GM03348 (cell line): ENCODE results near the gene ZNF644.
A peak's percentile ranks its signal among the peaks of the same experiment; 100 is the strongest.
"Not testable (repeated sequence)": the region's sequence is repeated elsewhere in the genome, so short reads cannot be mapped to it uniquely, and the experiment has no call there.

Experiments
- DNase-seq: peaks from one replicate; pipeline ENCODE4 v3.0.0; 2012; ENCODE audit warnings: low spot score

ZNF644 gene

GRCh38 chr1:91021686-91022517, at the start of gene ZNF644:
Gene ZNF644, minus strand, starts transcription at chr1:91022035. Its CDS starts 39,682 bp downstream, at chr1:90982353.
- peak; percentile 98 for DNase-seq

GRCh38 chr1:91070298-91070697, 48.5 kb upstream of the ZNF644 start:
- DNase-seq, result no peak

- DNase-seq, result no peak
Observed at GRCh38 chr1:91066538-91066937, 44.7 kb upstream of the ZNF644 start.

DNA sequence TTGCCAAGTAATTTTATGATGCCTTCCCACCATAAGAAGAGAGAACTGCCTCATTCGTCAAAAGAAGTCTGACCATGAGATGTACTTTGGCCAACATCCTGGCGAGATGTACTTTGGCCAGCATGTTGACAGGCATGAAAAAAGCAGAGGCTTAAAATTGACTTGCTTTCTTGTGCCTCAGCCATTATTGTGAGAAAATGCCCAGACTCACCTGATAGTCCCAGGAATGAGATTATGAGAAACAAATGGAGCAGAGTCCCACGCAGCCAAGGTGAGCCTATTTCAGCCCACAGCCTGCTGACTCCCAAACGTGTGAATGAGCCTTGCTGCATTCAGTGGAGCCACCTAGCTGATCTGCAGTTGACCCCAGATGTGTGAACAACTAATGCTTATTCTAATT, 43.5 kb upstream of the ZNF644 start:
- no peak for DNase-seq

DNA sequence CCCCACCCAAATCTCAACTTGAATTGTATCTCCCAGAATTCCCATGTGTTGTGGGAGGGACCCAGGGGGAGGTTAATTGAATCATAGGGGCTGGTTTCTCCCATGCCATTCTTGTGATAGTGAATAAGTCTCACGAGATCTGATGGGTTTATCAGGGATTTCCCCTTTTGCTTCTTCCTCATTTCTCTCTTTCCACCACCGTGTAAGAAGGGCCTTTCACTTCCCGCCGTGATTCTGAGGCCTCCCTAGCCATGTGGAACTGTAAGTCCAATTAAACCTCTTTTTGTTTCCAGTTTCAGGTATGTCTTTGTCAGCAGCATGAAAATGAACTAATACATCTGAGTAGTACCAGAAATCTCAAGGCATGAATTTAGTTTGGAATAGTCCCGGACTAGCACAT, 41.6 kb upstream of the ZNF644 start:
- not testable (repeated sequence) for DNase-seq

DNA sequence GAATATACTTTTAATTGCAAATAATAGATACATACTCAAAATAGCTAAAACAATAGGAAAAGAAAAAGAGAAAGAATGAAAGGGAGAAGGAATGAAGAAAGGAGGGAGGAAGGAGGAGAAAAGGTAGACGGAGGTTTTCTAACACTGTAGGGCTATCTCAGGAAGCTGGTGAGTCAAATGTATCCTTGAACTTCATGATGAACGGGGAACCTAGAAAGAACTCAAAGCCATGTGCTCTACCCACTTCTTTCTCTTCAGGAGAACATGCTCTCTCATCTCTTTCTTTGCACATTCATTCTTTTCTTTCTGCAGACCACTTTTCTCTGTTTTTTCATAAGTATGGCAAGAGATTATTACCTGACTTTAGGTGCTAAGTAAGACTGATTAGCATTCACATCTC, 37.3 kb upstream of the ZNF644 start:
- DNase-seq, result no peak

DNA sequence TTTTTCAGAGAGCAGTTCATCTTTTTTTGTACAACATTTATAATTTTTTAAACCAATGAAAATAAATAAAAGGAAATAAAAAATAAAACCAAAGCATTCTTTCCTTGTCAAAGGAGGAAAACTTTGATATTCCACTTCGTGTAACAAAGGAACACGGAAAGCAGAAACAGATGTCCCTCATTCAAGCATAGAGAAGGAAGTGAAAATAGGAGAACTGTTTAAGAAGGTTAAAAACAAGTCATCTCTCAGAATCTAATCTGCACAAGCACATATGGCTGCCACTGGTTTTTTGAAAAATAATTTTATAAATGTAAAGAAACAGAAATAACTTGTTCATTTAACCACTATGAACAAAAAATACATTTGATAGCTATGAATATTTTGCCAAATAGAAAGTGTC, 35.9 kb upstream of the ZNF644 start:
- DNase-seq, result no peak

- no peak for DNase-seq
Observed at GRCh38 chr1:91054780-91055481, 33.1 kb upstream of the ZNF644 start.

- no peak for DNase-seq
Observed at GRCh38 chr1:91053630-91054029, 31.8 kb upstream of the ZNF644 start.

DNA sequence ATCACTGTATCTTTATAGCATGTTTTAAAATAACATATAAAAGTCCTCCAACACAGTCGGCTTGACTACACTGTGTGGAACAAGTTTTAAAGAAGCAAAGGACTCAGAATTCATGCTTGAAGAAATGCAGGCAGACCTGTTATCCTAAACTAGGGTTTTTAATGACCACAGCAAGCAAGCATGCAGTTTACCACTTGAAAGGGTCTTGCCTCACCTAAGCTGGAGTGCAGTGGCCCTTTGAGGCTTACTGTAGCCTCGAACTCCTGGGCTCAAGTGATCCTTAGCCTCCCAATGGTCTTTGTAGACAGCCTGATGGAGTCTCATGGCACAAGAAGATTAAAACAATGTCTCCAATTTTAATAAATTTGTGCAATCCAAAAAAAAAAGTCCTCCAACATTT, 27.7 kb upstream of the ZNF644 start:
- DNase-seq, result not testable (repeated sequence)

DNA sequence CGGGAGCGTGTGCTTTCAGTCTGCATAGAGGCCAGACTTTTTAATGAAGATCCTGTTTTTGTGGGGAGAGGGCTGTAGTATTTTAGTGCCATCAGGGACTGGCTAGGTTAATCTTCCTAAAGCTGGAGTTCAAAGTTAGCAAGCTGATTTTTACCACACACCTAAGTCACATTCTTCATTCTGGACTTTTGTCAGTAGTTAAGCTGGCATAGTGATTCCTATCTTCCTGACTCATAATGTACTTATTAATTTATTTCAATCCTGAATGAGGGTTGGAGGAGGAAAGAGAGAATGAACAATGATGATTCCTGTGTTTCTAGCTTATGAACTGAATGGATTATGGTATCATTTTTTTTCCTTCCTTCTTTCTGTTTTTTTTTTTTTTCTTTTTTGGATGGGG, 24.9 kb upstream of the ZNF644 start:
- DNase-seq, result no peak

GRCh38 chr1:91045284-91045683, 23.4 kb upstream of the ZNF644 start:
- no peak for DNase-seq

- DNase-seq, result not testable (repeated sequence)
Observed at GRCh38 chr1:91044776-91045175, 22.9 kb upstream of the ZNF644 start.

- DNase-seq, result not testable (repeated sequence)
Observed at GRCh38 chr1:91042372-91042771, 20.5 kb upstream of the ZNF644 start.

- no peak for DNase-seq
Observed at GRCh38 chr1:91038582-91038981, 16.7 kb upstream of the ZNF644 start.

- no peak for DNase-seq
Observed at GRCh38 chr1:91036894-91037829, 15.3 kb upstream of the ZNF644 start.

DNA sequence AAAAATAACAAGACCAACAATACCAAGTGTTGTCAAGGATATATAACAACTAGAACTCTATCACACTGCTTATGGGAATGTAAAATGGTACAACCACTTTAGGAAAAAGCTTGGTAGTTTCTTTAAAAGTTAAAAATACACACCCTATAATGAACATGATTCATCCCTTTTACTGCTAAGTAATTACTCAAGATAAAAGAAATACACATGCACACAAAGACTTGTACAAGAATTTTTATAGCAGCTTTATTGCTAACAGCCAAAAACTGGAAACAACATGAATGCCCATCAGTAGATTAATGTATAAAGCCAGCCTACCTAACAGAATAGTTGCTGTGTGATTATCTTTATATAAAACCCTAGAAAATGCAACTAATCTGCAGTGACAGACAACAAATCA, 10.5 kb upstream of the ZNF644 start:
- no peak for DNase-seq

DNA sequence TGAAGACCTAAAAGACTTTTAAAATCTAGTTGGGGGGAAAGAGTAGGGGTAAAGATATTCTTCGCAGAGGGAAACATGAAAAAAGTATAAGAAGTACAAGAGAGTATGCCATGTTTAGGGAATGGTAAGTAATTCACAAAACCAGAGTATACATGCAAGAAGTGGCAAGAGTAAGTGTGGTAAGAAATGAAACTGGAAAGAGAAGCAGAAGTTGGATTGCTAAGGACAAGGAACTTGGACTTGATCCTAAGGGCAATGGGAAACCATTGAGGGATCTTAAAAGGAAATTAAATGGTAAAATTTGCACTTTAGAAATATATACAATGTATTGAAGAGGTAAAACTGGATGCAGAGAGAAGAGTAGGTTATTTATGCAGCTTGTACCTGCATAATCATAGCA, 9.2 kb upstream of the ZNF644 start:
- no peak for DNase-seq

DNA sequence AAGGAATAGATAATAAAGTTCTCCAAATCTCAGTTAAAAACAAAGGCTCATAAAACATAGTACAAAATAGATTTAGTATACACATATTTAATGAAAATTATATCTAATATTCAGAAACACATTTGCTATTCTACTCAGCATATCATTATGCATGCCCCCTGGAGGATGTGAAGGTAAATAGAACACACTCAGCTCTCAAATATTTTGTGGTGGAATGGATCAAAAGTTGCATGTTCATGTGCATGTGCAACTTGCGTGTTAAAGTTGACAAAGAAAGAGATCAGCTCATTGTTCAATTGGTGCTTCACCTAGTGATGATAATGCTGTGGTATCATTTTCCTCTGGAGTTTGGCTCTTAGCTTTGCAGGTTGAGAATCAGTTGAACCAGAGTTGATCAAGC, 4.9 kb upstream of the ZNF644 start:
- peak; percentile 31 for DNase-seq

GRCh38 chr1:91026320-91026719, 4.5 kb upstream of the ZNF644 start:
- DNase-seq, result no peak

GRCh38 chr1:91024481-91025119, 2.8 kb upstream of the ZNF644 start:
- no peak for DNase-seq

- no peak for DNase-seq
Observed at GRCh38 chr1:91022518-91022929, 689 bp upstream of the ZNF644 start.
